ENCODE measurements around the gene GPR161. TPM values are rescaled to one million over a fixed set of nuclear protein-coding genes. Genes with fewer than 3 reads are reported as not detected.

The GPR161 gene
- total RNA-seq, 1 donor from 2014 or later = 16.3 TPM

GRCh38 chr1:168084396-168085231, 52.1 kb downstream of the GPR161 start:
- TF ChIP-seq CTCF (IDR thresholded peaks at IDR 0.05) = peak; percentile 75 to 91 (median 89)
- Histone ChIP-seq H3K9me3 (no peaks in the 10 kb centered on the region), H3K36me3 (peaks cover 0 to 2% of the 10 kb centered on the region in 2 donors), H3K4me3 (peak overlapping the region; percentile 4 to 35), H3K27ac (peak overlapping the region; percentile 70 to 77), H3K4me1 (peaks cover 6 to 35% of the 10 kb centered on the region in 2 donors), H3K27me3 (no peaks in the 10 kb centered on the region)
- intact Hi-C loops (cut with DNase I) = loop anchor here (1.0 to 10.0 kb wide), 4 partner anchors 38 to 362 kb away; partner anchors contain the start of genes DCAF6, MPC2 and MPZL1
- DNase-seq (ENCODE audit: low spot score in 2 of 2) = peak in 1 of 2 donors; percentile 77

DNA sequence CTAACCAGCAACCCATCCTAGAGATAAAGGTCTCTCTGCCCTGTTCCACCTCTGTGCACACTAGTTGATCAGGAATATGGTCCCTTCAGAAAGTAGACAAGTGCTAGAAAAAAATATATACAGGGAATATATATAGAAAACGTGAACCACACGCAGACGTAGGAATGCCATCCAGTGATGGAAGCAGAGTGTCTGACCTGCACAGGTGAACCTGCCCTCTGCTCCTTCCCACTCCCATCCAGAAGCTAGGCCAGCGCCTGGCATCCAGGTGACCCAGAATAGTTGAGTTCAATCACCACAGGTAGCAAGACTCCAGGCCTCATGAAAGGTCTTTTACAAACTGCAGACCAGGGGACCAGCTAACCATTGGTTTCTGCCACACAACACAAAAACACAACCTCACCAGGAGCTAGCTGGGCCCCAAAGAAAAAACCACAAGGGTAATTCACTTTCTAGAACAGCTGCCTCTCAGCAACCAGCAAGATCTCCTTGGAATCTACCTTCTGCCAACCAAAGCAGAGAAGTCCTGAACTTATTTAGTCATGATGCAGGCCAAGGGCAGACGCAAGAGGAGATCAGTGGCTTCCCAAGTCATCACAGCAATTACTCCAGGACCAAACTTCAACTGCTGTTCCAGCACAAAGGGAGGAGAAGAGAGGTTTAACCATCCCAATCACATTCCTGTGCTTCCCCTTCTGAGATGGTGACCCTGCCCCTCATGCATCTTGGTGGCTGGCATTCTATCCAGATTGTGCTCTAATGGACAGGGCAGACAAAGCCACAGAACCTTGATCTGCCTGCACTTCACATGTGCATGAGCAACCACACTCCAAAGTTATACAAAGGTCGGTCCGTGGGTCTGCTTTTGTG, 53.0 kb downstream of the GPR161 start:
- no peaks in the 10 kb centered on the region for H3K27me3 ChIP-seq
- intact Hi-C loops (cut with DNase I) = loop anchor here (2.0 to 10.0 kb wide), 3 partner anchors 61 to 361 kb away; partner anchors contain the start of genes DCAF6, MPC2 and MPZL1
- no peaks in the 10 kb centered on the region for H3K9me3 ChIP-seq
- H3K27ac ChIP-seq = peak overlapping the region; percentile 70 to 77
- no peaks in the 10 kb centered on the region for H3K36me3 ChIP-seq
- peak in 1 of 2 donors; percentile 48 for DNase-seq (ENCODE audit: low spot score in 2 of 2)
- peaks cover 6 to 35% of the 10 kb centered on the region in 2 donors for H3K4me1 ChIP-seq
- H3K4me3 ChIP-seq = no peak overlapping the region
- TF ChIP-seq CTCF (IDR thresholded peaks at IDR 0.05) = no peak

DNA sequence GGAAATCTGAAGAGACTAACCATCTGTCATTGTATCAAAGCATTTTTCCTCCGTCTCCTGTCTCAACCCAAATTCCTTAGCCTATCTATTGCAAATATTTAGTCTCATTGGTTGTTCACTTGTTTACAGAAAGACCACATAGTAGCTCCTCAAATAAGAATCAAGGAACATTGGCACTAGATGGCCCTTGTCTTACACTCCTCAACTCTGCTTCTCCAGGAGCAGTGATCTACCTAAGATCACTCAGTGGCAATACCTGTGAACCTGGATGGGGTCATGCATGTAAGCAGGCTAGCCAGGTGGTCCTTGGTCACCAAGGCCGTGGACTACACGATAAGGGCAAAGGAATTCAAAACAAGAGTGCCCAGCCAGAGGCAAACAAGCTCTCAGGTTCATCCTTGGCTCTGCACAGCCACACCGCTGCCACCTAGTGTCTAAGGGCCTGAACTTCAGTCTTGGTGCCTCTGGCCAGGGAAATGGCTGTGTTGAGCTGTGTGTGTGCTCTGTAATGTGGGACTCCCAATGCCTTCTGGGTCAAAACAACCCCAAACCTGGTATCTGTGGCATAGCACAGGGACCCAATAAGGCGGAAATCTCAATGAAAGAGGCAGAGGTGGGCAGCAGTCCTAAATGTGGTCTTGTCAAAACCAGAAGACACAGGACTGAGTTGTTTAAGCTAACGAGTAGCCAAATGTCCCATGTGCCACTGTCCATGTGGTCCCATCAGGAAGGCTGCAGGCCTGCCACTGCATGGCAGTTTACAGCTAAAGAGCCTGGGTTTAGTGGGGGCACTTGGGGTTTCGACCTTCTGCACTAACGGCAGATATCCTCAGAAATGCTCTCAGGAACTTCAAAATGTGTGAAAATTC, 54.5 kb downstream of the GPR161 start:
- peaks cover 0 to 9% of the 10 kb centered on the region in 2 donors for H3K36me3 ChIP-seq
- H3K27ac ChIP-seq = peak overlapping the region; percentile 22 to 70
- peak; percentile 75 to 88 (median 86) for TF ChIP-seq CTCF (IDR thresholded peaks at IDR 0.05)
- intact Hi-C loops (cut with DNase I) = loop anchor here (5.0 to 10.0 kb wide), 2 partner anchors 147 to 360 kb away; partner anchors contain the start of genes DCAF6, MPC2 and MPZL1
- H3K4me3 ChIP-seq = no peak overlapping the region
- H3K4me1 ChIP-seq = peaks cover 6 to 35% of the 10 kb centered on the region in 2 donors
- no peaks in the 10 kb centered on the region for H3K9me3 ChIP-seq
- DNase-seq (ENCODE audit: low spot score in 2 of 2) = peak in 1 of 2 donors; percentile 86
- no peaks in the 10 kb centered on the region for H3K27me3 ChIP-seq

- no peak for TF ChIP-seq CTCF (IDR thresholded peaks at IDR 0.05)
- Histone ChIP-seq H3K4me1 (peaks cover 6 to 31% of the 10 kb centered on the region in 2 donors), H3K27ac (peak overlapping the region; percentile 70 to 75), H3K9me3 (no peaks in the 10 kb centered on the region), H3K36me3 (peaks cover under 1 to 17% of the 10 kb centered on the region in 2 donors), H3K4me3 (no peak overlapping the region), H3K27me3 (no peaks in the 10 kb centered on the region)
- intact Hi-C loops (cut with DNase I) = loop anchor here (5.0 to 10.0 kb wide), 2 partner anchors 147 to 359 kb away; partner anchors contain the start of genes DCAF6, MPC2 and MPZL1
- peak in 1 of 2 donors; percentile 71 for DNase-seq (ENCODE audit: low spot score in 2 of 2)
These were observed 55.2 kb downstream of the GPR161 start for GRCh38 chr1:168081373-168082007.
